ENCODE results near the gene ZFAND6.

DNA sequence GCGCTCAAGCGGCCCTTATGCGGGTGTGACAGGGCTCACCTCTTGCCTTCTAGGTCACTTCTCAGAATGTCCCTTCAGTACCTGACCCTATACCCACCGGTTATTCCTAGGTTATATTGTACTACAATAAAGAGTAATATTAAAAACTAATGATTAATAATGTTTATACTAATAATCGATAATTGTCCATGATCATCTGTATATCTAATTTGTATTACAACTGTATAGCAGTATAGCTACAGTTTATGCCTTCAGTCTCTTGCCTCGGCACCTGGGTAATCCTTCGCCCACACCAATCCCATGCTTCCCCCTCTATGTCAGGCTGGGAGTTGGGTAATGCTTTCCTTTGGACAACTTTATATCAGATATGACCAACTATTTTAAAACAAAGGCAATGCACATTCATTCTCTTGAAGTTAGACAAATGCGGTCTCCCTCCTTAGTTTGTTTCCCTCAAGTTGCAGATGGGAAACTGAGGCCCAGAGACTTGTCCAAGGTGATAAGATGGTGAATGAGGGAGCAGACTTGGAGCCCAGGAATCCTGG is 96.8 kb downstream of the ZFAND6 start:
- TF ChIP-seq, protein P1, sequence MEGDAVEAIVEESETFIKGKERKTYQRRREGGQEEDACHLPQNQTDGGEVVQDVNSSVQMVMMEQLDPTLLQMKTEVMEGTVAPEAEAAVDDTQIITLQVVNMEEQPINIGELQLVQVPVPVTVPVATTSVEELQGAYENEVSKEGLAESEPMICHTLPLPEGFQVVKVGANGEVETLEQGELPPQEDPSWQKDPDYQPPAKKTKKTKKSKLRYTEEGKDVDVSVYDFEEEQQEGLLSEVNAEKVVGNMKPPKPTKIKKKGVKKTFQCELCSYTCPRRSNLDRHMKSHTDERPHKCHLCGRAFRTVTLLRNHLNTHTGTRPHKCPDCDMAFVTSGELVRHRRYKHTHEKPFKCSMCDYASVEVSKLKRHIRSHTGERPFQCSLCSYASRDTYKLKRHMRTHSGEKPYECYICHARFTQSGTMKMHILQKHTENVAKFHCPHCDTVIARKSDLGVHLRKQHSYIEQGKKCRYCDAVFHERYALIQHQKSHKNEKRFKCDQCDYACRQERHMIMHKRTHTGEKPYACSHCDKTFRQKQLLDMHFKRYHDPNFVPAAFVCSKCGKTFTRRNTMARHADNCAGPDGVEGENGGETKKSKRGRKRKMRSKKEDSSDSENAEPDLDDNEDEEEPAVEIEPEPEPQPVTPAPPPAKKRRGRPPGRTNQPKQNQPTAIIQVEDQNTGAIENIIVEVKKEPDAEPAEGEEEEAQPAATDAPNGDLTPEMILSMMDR (IDR thresholded peaks at IDR 0.05; ENCODE audit: poor library complexity, severe bottlenecking) = no peak
- TF ChIP-seq TAF1 (IDR thresholded peaks at IDR 0.05; ENCODE audit: low read depth) (no peak), RAD21 (conservative IDR thresholded peaks at IDR 0.05) (no peak), POLR2AphosphoS5 (IDR thresholded peaks at IDR 0.05) (no peak), SMC3 (conservative IDR thresholded peaks at IDR 0.05; ENCODE audit: poor library complexity) (no peak), EP300 (conservative IDR thresholded peaks at IDR 0.05; ENCODE audit: poor library complexity, severe bottlenecking) (no peak)
